HAP-1 (cell line): ENCODE measurements around the gene CCT8.

Experiments
- DNase-seq, 2 experiments: peaks; one replicate each; pipeline ENCODE4 v3.0.0-alpha.2; 2016 to 2020; ENCODE audit warnings: low spot score in 2 of 2
- H3K27me3 ChIP-seq: fragments of 250-450 bp; sonication (Bioruptor Pico); 2 replicates; pipeline ENCODE4 v1.5.1; 2020; ENCODE audit warnings: low read depth, mild to moderate bottlenecking, moderate library complexity
- H3K36me3 ChIP-seq: fragments of 250-450 bp; sonication (Bioruptor Pico); replicated peaks from 2 replicates; pipeline ENCODE4 v1.5.1; 2020; ENCODE audit warnings: mild to moderate bottlenecking
- H3K4me1 ChIP-seq: fragments of 250-450 bp; sonication (Bioruptor Pico); 2 replicates; pipeline ENCODE4 v1.5.1; 2020; ENCODE audit warnings: mild to moderate bottlenecking
- H3K4me3 ChIP-seq: fragments of 250-450 bp; sonication (Bioruptor Pico); 2 replicates; pipeline ENCODE4 v1.5.1; 2020; ENCODE audit warnings: mild to moderate bottlenecking, moderate library complexity
- H3K9me3 ChIP-seq: fragments of 250-450 bp; sonication (Bioruptor Pico); 2 replicates; pipeline ENCODE4 v1.5.1; 2020; ENCODE audit warnings: mild to moderate bottlenecking, moderate library complexity
- in situ Hi-C: fragments of 300-500 bp; cut with MboI; formaldehyde crosslinking; loops from 3 replicates; pipeline ENCODE4 v1.14.3; 2020; ENCODE audit warnings: low sequenced_read_pairs, inconsistent platforms, mixed read lengths

Gene CCT8

DNA sequence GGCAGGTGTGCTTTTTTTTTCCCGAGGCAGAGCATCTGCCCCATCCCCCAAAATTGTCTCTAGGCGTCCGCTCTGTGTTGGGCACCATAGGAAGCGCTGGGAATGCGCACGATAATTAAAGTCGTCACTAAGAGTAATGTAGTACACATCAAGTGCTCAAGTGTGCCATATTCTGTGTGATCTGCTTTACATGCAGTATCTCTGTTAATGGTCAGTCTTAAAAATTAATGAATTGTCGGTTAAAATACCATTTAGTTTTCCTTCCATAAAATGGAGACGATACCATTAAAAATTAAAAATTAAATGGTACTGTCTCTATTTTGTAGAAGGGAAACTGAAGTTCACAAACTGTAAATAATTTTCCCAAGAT is 544 bp upstream of the CCT8 start:
- Histone ChIP-seq H3K4me3 (peak overlapping the region; percentile 96), H3K4me1 (peaks cover 13% of the 10 kb centered on the region), H3K36me3 (peaks cover 26% of the 10 kb centered on the region), H3K9me3 (no peaks in the 10 kb centered on the region), H3K27me3 (no peaks in the 10 kb centered on the region)
- DNase-seq = no peak
- in situ Hi-C loops = no loop called here

DNA sequence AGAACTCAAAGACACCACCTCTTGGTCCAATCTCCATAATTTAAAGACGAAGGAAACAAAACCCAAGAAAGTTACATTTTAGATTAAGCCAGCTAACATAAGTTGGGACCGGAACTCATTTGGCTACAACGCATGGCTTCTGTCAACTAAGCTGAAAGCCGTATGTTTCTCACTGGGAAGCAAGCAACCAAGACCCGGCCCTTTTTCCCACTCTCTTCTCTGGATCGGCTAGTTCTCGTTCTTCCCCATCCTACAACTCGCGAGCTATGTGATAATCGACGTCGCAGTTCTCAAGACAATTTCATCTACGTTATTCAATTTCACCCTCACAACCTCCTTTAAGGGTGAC is 601 bp downstream of the CCT8 start:
- H3K4me3 ChIP-seq = peak overlapping the region; percentile 96
- DNase-seq = peak in 1 of 2 experiments; percentile 24
- no peaks in the 10 kb centered on the region for H3K9me3 ChIP-seq
- H3K27me3 ChIP-seq = no peaks in the 10 kb centered on the region
- H3K36me3 ChIP-seq = peaks cover 35% of the 10 kb centered on the region
- peaks cover 13% of the 10 kb centered on the region for H3K4me1 ChIP-seq
- in situ Hi-C loops = no loop called here

DNA sequence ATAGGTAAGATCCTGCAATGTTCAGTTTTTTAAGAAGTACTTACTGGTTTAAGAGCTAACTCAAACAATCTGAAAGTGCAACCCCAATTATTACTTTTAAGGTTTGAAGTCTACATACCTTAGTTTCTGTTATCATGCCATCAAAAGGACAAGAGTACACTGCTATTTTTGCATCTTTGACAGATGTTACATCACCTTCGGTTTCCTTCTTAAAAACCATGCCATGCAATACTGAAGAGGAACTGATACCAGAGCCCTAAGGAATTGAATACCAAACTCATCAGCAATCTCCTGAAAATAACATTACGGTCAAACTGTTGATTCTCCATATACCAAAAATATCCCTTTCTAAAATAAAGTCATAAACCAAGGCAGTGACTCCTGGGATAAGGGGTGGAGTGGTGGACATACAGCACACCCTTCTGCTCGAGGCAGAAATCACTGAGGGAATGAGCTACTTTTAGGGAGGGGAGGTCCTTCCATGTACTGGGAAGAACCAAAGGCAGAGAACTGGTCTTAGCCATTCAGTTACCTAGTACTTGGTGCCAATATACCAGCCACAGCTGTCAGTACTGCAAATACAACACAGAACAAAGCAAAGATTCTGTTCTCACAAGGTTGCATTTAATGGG is 8.5 kb downstream of the CCT8 start:
- Histone ChIP-seq H3K4me3 (no peak overlapping the region), H3K4me1 (no peaks in the 10 kb centered on the region; the same call in 1 of the 2 replicates), H3K9me3 (no peaks in the 10 kb centered on the region), H3K27me3 (no peaks in the 10 kb centered on the region), H3K36me3 (peaks cover 95% of the 10 kb centered on the region)
- in situ Hi-C loops = no loop called here
- no peak for DNase-seq

DNA sequence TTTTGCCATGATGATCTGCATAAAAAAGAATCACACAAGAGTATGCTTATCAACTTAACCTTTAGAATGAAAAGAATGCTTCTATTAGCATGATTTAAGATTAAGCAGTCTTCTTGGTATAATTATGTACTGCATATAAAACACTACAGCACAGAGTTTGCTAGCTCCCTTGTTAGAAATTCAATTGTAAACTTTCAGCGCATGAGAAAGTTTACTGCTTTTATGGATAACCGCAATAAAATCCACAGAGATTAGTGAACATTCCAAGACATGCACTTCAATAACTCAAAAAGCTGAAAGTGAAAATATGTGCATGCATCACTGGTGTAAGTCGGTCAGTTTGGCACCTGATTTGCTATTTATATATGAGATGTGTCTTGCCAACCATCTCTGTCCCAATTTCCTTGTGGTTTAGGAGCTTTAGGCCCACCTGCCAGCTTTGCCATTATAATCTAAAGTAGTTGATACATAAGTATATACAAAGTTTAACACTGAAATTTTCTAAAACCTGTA is 16.9 kb downstream of the CCT8 start:
- DNase-seq = peak in 1 of 2 experiments; percentile 90
- H3K9me3 ChIP-seq = no peaks in the 10 kb centered on the region
- H3K4me1 ChIP-seq = peaks cover 22% of the 10 kb centered on the region
- in situ Hi-C loops = no loop called here
- no peak overlapping the region for H3K4me3 ChIP-seq
- no peaks in the 10 kb centered on the region for H3K27me3 ChIP-seq
- peaks cover 88% of the 10 kb centered on the region for H3K36me3 ChIP-seq

DNA sequence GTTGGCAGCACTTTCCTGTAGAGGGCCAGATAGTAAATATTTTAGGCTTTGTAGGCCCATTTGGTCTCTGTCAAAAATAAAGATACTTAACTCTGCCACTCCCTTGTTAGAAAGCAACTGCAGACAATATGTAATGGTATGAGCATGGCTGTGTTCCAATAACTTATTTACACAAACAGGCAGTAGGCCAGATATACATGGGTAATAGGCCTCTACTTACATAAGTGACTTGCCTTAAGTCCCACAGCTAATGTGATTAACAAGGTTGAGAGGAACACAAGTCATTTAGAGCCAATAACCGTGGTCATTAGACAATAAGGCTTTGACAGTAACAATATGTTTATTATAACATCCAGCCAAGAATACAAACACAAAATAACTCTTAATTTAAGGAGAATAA is 17.4 kb downstream of the CCT8 start:
- in situ Hi-C loops = no loop called here
- H3K4me3 ChIP-seq = no peak overlapping the region
- no peaks in the 10 kb centered on the region for H3K9me3 ChIP-seq
- peaks cover 88% of the 10 kb centered on the region for H3K36me3 ChIP-seq
- DNase-seq = peak in 1 of 2 experiments; percentile 41
- H3K27me3 ChIP-seq = no peaks in the 10 kb centered on the region
- H3K4me1 ChIP-seq = peaks cover 22% of the 10 kb centered on the region

DNA sequence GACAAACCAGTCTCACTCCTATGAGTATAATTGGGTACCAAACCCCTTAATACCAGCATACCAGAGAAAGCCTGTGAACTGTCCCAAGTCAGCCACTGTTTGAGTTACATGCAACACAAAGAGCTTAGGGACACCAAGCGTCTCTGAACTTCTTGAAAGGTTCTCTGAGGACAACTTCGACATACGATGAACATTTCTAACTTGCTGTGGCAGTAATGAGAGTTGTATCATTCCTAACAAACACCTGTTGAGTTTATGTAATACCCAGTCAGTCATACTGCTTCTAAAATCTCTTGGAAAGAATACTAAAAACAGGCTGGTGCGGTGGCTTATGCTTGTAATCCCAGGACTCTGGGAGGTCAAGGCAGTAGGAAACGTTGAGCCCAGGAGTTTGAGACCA is 18.4 kb downstream of the CCT8 start:
- Histone ChIP-seq H3K4me1 (peaks cover 22% of the 10 kb centered on the region), H3K27me3 (no peaks in the 10 kb centered on the region), H3K36me3 (peaks cover 88% of the 10 kb centered on the region), H3K4me3 (no peak overlapping the region), H3K9me3 (no peaks in the 10 kb centered on the region)
- in situ Hi-C loops = no loop called here
- no peak for DNase-seq

DNA sequence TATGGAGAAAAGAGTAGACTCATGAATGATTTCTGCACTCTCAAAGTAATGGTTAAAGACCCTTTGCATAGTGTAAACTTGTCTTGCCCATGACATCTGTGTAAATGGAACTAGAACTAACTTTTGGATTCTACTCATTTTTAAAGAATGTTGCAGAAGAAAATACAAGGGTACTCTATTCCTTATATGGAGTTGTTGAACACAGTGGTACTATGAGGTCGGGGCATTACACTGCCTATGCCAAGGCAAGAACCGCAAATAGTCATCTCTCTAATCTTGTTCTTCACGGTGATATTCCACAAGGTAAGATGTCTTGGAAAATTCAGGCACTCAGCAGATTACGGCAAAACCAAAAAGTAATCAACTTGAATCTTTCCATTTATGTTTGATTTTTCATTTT is 19.8 kb downstream of the CCT8 start:
- Histone ChIP-seq H3K27me3 (no peaks in the 10 kb centered on the region), H3K4me1 (peaks cover 22% of the 10 kb centered on the region), H3K4me3 (no peak overlapping the region), H3K36me3 (peaks cover 88% of the 10 kb centered on the region), H3K9me3 (no peaks in the 10 kb centered on the region)
- no peak for DNase-seq
- in situ Hi-C loops = no loop called here

DNA sequence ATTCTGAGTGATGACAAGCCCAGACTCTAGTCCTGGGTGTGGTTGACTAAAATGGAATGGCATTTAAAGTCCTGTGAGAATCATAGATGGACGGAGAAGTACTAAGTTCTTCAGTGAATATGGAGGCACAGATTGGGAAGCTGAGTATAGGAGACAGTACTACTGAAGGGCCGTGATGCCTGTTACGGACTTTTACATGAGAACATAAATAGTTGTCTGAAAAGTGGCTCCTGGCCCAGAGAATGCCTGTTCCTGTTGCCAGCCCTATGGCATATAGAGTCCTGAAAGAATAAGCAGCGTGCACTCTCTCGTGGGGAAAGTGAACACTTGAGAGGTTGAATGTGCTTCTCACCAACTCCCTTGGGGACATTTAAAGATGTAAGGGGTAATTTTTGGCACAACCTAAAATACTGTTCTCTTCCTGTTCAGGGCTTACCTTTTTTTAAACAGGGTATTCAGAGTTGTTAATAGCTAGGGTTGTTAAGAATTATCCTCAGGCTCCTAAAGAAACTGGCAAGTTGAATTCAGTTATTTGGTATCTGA is 20.4 kb downstream of the CCT8 start:
- DNase-seq = no peak
- peaks cover 85% of the 10 kb centered on the region for H3K36me3 ChIP-seq
- H3K9me3 ChIP-seq = no peaks in the 10 kb centered on the region
- no peak overlapping the region for H3K4me3 ChIP-seq
- H3K27me3 ChIP-seq = no peaks in the 10 kb centered on the region
- peaks cover 22% of the 10 kb centered on the region for H3K4me1 ChIP-seq
- in situ Hi-C loops = no loop called here

DNA sequence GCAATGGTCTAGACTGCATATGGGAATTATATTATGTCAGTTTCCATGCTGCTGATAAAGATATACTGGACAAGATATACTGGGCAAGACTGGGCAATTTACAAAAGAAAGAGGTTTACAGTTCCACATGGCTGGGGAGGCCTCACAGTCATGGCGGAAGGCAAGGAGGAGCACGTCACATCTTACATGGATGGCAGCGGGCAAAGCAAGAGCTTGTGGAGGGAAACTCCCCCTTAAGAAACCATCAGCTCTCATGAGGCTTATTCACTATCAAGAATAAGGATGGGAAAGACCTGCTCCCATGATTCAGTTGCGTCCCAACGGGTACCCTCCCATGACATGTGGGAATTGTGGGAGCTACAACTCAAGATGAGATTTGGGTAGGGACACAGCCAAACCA is 21.2 kb downstream of the CCT8 start:
- in situ Hi-C loops = no loop called here
- Histone ChIP-seq H3K4me3 (no peak overlapping the region), H3K36me3 (peaks cover 82% of the 10 kb centered on the region), H3K9me3 (no peaks in the 10 kb centered on the region), H3K4me1 (peaks cover 17% of the 10 kb centered on the region), H3K27me3 (no peaks in the 10 kb centered on the region)
- no peak for DNase-seq

DNA sequence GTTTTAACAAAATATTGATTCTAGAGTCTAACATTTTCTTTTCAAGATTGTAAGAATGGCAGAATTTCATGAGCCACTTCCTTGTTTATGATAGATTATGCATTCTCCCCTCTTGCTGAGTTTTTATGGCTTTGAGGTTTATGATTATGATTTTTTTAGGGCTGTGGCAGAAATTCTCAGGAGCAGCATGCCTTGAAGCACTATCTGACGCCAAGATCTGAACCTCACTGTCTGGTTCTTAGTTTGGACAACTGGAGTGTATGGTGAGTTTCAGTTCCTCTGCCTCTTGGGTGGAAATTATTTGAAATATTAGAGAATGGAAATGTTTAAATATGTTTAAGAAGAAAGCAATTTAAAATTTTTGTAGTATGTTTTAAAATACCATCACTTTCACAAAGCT is 38.8 kb downstream of the CCT8 start:
- Histone ChIP-seq H3K4me3 (no peak overlapping the region), H3K9me3 (no peaks in the 10 kb centered on the region), H3K4me1 (no peaks in the 10 kb centered on the region), H3K36me3 (peaks cover 88% of the 10 kb centered on the region), H3K27me3 (no peaks in the 10 kb centered on the region)
- in situ Hi-C loops = no loop called here
- no peak for DNase-seq

DNA sequence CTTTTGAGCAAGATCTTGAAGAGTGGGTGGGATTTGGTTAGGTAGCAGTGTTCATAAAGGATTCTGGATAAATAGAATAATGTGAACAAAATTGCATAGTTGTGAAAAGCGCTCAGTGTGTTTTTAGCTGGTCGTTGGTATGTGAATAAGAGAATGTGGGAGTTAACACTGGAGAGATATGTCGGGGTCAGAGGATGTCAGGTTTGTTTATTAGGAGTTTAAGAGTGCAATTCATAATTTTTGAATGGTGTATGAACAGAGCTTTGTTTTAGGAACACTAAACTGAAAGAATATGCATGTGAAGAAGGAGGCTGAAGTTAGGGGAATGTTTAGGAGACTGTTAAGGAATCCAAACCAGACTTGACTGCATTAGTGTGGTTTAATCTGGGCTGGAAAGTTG is 39.6 kb downstream of the CCT8 start:
- Histone ChIP-seq H3K36me3 (peaks cover 87% of the 10 kb centered on the region), H3K27me3 (no peaks in the 10 kb centered on the region), H3K4me3 (no peak overlapping the region), H3K4me1 (no peaks in the 10 kb centered on the region), H3K9me3 (no peaks in the 10 kb centered on the region)
- no peak for DNase-seq
- in situ Hi-C loops = no loop called here

DNA sequence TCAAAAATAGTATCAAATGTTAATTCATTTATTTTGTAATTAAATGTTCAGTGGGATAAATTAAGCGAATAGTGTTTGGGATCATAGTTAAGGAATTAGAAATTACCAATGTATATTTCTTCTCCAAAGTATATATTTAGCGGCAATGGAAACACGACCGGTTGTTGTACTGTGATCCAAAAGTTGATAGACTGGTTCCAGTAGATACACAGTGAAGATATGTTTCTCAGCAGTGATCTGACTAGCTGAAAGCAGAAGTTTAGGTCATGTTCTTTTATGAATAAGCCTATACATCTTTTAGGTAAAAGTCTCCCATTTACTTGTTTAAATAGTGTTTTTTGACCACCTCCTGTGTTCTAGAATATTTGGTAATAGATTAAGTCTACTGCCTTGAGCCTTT is 40.1 kb downstream of the CCT8 start:
- Histone ChIP-seq H3K27me3 (no peaks in the 10 kb centered on the region), H3K36me3 (peaks cover 81% of the 10 kb centered on the region), H3K4me3 (no peak overlapping the region), H3K9me3 (no peaks in the 10 kb centered on the region), H3K4me1 (no peaks in the 10 kb centered on the region)
- no peak for DNase-seq
- in situ Hi-C loops = no loop called here

DNA sequence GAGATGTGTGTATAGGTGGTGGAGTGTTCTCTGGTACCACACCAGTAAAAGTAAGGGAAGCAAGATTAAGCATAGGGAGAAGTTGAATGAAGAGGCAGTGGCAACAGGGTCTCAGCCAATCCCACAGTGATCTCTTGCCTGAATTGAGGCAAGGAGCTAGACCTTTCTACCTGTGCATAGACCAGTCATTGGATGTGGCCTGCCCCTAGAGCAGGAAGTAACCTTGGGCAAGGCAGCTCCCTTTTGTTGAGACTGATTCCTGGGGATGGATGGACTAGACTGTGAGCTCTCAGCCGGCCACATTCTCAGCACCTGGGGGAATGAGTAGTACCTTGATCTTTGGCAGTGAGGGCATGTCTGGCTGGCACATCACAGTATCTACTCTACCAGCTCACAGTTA is 42.5 kb downstream of the CCT8 start:
- Histone ChIP-seq H3K9me3 (no peaks in the 10 kb centered on the region), H3K36me3 (peaks cover 59% of the 10 kb centered on the region), H3K4me1 (peaks cover 8% of the 10 kb centered on the region), H3K4me3 (no peak overlapping the region), H3K27me3 (no peaks in the 10 kb centered on the region)
- in situ Hi-C loops = no loop called here
- DNase-seq = no peak

DNA sequence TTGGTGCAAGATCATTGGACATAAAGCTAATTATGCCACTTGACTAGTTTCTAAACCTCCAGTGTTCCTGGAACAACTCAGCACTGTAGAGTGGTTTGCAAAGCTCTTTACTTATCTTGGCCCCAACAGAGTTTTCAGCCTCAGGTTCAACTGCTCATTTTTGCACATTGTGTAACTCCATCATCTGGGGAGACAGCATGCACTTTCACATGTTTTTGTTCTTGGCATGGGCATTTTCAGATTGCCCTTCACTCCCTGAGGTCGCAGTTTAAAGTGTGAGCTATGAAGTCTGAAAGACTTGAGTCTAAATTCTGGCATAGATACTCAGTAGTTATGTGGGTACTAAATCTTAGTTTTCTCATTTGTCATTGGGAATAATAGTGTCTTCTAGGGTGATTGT is 43.9 kb downstream of the CCT8 start:
- no peak for DNase-seq
- Histone ChIP-seq H3K9me3 (no peaks in the 10 kb centered on the region), H3K4me3 (no peak overlapping the region), H3K27me3 (no peaks in the 10 kb centered on the region), H3K36me3 (peaks cover 48% of the 10 kb centered on the region), H3K4me1 (peaks cover 12% of the 10 kb centered on the region)
- in situ Hi-C loops = no loop called here

DNA sequence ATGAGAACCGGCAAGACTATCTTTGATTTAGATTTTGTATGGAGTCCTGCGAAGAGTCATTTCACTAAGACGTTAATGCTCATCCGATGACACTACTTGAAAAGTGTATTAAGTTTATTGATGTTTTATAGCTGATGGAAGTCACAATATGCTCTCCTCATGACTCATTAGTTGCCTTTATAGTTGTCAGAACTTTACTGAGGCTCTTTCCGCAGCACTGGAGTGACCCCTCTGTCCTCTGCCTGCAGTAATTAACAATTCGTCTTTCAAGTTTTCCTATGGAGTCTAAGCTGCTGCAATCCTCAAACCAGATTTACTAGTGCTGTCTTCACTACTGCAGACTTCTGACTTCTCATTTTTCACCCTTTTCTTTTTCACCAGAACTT is 48.1 kb downstream of the CCT8 start:
- H3K27me3 ChIP-seq = no peaks in the 10 kb centered on the region
- peaks cover 11% of the 10 kb centered on the region for H3K36me3 ChIP-seq
- in situ Hi-C loops = no loop called here
- no peak for DNase-seq
- peak overlapping the region; percentile 97 for H3K4me3 ChIP-seq
- peaks cover 12% of the 10 kb centered on the region for H3K4me1 ChIP-seq
- no peaks in the 10 kb centered on the region for H3K9me3 ChIP-seq
